Measurements from ENCODE around the gene PCDHA9.

DNA sequence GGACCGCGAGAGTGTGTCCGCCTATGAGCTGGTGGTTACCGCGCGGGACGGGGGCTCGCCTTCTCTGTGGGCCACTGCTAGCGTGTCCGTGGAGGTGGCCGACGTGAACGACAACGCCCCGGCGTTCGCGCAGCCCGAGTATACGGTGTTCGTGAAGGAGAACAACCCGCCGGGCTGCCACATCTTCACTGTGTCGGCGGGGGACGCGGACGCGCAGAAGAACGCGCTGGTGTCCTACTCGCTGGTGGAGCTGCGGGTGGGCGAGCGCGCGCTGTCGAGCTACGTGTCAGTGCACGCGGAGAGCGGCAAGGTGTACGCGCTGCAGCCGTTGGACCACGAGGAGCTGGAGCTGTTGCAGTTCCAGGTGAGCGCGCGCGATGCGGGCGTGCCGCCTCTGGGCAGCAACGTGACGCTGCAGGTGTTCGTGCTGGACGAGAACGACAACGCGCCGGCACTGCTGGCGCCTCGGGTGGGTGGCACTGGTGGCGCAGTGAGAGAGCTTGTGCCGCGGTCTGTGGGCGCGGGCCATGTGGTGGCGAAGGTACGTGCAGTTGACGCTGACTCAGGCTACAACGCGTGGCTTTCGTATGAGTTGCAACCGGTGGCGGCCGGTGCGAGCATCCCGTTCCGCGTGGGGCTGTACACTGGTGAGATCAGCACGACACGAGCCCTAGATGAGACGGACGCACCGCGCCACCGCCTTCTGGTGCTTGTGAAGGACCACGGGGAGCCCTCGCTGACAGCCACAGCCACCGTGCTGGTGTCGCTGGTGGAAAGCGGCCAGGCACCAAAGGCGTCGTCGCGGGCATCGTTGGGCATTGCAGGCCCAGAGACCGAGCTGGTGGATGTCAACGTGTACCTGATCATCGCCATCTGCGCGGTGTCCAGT, 12.3 kb upstream of the PCDHA9 start:
- TF ChIP-seq ELK1 (IDR thresholded peaks at IDR 0.05; ENCODE audit: borderline replicate concordance, low read depth, low read length) (no peak), CTCF (conservative IDR thresholded peaks at IDR 0.05; ENCODE audit: low read depth, low read length) (no peak), NFE2L2 (IDR thresholded peaks at IDR 0.05; ENCODE audit: low read depth, low read length) (no peak)
